Measurements from ENCODE around the gene PRIM1. TPM values are rescaled to one million over a fixed set of nuclear protein-coding genes. Genes with fewer than 3 reads are reported as not detected.
A peak's percentile ranks its signal among the peaks of the same experiment; 100 is the strongest.
"Not testable (repeated sequence)": the region's sequence is repeated elsewhere in the genome, so short reads cannot be mapped to it uniquely, and the experiment has no call there.

Gene PRIM1
- total RNA-seq, 1 donor from 2014 or later, result 4.9 TPM

- ATAC-seq (no peak), DNase-seq (ENCODE audit: low spot score) (peak; percentile 41)
Measured at GRCh38 chr12:56720731-56721151, 31.4 kb downstream of the PRIM1 start.

DNA sequence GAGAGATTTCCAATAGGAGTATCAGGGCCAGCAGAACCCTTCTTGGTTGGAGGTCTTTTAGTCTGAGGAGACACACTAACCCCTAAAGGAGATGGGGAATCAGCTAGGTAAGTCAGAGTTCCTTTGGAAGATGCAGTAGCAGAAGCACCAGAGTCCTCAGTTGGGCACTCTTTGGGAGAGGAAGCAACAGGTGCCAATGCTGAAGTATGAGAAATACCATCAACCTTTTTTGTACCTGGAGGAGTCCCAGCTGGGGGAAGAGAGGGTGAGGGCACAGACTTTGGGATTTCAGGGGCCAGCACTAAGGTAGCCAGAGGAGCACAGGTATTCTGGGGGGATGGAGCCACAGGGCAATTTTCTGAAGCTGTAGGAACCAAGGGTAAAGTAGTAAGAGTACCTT is 33.1 kb downstream of the PRIM1 start:
- no peak for ATAC-seq
- DNase-seq (ENCODE audit: low spot score), result peak; percentile 31

- peak; percentile 30 for DNase-seq (ENCODE audit: low spot score)
- no peak for ATAC-seq
Measured at GRCh38 chr12:56718636-56719035, 33.5 kb downstream of the PRIM1 start.

GRCh38 chr12:56718149-56718548 is 34.0 kb downstream of the PRIM1 start:
- DNase-seq (ENCODE audit: low spot score), result no peak
- no peak for ATAC-seq

DNA sequence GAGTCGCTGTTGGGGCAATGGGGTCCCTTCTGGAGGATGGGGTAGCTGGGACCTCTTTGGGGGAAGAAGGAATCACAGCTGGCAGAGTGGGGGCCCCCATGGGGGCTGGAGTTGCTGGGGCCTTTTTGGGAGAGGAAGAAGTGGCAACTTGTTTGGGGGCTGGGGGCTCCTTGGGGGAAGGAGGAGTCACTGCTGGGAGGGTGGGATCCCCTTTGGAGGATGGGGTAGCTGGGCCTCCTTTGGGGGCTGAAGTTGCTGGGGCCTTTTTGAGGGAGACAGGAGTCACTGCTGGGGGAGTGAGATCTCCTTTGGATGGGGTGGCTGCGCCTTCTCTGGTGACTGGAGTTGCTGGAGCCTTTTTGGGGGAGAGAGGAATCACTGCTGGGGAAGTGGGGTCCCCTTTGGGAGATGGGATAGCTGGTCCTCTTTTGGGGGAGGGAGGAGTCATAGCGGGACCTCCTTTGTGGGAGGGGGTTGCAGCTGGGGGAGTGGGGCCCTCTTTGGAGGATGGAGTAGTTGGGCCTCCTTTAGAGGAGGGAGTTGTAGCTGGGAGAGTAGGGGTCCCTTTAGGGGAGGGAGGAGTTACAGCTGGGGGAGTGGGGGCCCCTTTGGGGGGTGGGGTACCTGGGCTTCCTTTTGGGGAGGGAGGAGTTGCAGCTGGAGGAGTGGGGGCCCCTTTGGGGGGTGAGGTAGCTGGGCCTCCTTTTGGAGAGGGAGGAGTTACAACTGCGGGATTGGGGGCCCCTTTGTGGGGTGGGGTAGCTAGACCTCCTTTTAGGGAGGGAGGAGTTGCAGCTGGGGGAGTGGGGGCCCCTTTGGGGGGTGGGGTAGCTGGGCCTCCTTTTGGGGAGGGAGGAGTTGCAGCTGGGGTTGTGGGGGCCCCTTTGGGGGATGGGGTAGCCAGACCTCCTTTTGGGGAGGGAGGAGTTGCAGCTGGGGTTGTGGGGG is 34.9 kb downstream of the PRIM1 start:
- DNase-seq (ENCODE audit: low spot score) (no peak), ATAC-seq (no peak)

DNA sequence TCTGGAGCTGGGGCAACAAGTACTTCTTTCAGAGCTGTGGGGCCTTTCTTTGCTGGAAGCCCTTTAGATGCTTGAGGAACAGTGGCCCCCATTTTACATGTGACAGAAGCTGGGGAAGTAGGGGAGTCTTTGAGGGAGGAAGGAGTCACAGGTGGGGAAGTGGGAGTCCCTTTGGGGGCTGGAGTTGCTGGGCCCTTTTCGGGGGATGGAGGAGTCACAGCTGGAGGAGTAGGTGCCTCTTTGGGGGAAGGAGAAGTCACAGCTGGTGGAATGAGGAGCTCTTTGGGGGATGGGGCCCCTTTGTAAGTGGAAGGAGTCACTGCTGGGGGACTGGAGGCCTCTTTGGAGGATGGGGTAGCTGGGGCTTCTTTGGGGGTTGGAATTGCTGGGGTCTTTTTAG is 35.7 kb downstream of the PRIM1 start:
- no peak for ATAC-seq
- DNase-seq (ENCODE audit: low spot score), result no peak

DNA sequence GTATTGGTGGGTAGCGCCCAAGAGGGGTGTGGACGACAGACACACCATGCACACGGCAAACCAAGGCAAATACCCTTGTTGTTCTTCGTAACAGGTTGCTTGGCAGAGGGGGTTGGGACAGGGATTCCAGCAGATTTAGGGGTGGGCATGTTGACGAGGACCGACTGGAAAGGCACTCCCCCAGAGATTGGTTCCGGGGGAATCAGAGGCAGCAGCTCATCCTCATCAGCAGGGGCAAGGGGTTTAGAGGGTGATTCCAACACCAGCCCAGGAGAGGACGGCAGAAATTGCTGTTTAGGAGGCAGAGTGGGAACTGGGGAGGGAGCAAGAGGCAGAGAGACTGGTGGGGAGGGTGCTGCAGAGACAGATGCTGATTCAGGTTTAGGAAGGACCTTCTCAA is 36.3 kb downstream of the PRIM1 start:
- ATAC-seq, result no peak
- no peak for DNase-seq (ENCODE audit: low spot score)

- DNase-seq (ENCODE audit: low spot score) (no peak), ATAC-seq (no peak)
Measured at GRCh38 chr12:56714431-56714929, 37.6 kb downstream of the PRIM1 start.

GRCh38 chr12:56713345-56713744 is 38.8 kb downstream of the PRIM1 start:
- ATAC-seq (no peak), DNase-seq (ENCODE audit: low spot score) (no peak)

DNA sequence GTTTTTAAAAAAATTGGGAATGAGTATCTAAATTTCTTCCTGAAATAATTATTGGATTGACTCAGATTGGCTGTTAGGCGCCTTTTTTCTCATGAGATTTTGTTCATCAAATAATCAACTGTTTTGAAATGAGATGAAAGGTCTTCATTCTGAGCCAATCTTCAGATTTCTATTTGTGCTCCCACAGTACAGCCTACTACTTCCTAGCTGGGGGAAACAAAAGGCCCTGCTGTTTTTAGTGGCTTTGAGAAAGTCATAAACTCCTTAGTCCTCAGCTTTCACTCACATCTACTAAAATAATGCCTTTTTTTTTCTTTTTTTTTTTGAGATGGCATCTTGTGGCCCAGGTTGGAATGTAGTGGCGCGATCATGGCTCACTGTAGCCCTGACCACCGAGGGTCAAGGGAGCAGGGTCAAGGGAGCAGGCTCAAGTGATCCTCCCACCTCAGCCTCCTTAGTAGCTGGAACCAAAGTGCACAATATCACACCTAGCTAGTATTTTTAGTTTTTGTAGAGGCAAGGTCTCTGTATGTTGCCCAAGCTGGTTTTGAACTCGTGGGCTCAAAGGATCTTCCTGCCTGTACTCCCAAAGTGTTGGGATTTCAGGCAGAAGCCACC is 42.3 kb downstream of the PRIM1 start:
- DNase-seq (ENCODE audit: low spot score), result no peak
- no peak for ATAC-seq

DNA sequence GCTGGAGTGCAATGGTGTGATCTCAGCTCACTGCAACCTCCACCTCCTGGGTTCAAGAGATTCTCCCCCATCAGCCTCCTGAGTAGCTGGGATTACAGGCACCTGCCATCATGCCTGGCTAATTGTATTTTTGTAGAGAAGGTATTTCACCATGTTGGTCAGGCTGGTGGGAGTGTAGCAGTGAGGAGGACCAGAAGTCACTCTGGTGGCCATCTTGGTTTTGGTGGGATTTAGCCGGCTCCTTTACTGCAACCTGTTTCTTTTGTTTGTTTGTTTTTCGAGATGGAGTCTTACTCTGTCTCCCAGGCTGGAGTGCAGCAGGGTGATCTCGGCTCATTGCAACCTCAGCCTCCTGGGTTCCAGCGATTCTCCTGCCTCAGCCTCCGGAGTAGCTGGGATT is 47.6 kb downstream of the PRIM1 start:
- ATAC-seq; DNase-seq (ENCODE audit: low spot score): not testable (repeated sequence)

DNA sequence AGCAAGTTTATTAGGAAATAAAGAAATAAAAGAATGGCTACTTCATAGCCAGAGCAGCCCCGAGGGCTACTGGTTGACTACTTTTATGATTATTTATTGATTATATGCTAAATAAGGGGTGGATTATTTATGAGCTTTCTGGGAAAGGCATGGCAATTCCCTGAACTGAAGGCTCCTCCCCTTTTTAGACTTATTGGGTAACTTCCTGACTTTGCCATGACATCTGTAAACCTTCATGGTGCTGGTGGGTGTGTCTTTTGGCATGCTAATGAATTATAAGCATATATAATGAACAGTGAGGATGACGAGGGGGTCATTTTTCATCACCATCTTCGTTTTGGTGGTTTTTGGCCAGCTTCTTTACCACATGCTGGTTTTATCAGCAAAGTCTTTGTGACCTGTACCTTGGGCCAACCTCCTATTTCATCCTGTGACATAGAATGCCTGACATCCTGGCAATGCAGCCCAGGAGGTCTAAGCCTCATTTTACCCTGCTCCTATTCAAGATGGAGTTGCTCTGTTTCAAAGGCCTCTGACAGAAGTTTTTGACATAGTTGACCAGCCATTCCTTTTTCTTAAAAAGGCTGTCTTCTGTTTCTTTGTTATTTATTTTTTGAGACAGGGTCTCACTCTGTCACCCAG is 53.0 kb downstream of the PRIM1 start:
- ATAC-seq, result no peak
- no peak for DNase-seq (ENCODE audit: low spot score)

DNA sequence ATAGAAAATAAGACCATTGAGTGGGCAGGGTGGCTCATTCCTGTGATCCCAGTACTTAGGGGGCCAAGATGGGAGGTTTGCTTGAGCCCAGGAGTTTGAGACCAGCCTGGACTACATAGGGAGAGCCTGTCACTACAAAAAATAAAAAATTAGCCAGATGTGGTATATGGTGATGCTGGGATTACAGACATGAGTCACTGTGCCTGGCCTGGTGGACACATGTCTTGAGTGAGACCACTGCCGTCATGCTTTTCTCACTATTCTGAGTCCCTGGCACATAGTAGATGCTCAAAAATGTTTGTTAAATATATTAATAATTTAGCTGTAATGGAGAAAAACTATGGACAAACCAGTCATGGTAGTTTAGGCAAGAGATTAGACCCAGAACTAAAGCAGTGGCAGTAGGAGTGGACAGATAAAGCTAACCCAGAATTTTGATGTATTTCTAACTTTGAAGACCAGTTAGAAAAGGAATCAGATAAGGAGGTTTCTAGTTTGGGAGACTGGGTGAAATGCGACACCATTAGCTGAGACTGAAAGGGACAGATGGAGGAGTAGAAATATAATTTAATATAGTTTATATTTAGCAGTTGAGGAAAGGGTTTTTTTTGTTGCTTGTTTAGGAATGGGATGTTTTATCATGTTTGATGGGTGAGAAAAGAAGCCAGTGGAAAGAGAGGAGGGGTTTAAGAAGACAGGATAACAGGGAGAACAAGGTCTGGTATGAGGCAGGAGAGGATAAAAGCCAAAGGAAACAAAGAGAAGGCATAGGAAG is 56.6 kb downstream of the PRIM1 start:
- no peak for ATAC-seq
- no peak for DNase-seq (ENCODE audit: low spot score)

DNA sequence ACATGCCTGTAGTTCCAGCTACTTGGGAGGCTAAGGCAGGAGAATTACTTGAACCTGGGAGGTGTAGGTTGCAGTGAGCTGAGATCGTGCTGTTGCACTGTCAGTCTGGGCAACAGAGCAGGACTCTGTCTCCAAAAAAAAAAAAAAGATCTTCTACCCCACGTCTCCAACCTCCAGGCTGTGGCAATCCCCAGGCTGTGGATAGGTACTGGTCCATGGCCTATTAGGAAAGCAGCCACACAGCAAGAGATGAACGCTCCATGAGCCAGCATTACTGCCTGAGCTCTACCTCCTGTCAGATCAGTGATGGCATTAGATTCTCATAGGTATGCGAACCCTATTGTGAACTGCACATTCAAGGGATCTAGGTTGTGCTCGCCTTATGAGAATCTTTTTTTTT is 58.0 kb downstream of the PRIM1 start:
- no peak for DNase-seq (ENCODE audit: low spot score)
- ATAC-seq, result no peak

DNA sequence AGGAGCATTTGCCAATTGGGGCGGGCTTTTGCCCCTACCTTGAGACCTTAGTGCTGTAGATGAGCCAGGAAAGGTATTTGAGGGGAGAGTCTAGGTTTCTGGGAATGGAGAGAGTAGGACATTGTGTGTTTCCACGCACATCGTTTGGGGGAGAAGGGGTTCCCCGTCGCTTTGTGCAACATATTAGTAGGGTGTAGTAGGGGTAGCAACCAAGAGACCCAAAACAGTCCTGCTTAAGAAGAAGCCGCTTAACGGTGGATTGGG is 63.3 kb downstream of the PRIM1 start:
- DNase-seq (ENCODE audit: low spot score) (no peak), ATAC-seq (no peak)

GRCh38 chr12:56688129-56688845 is 63.8 kb downstream of the PRIM1 start, which contains the start of gene PTGES3:
Gene PTGES3 (minus strand): TSS chr12:56688284. CDS start chr12:56687999, 285 bp downstream.
- ATAC-seq, result peak; percentile 84
- DNase-seq (ENCODE audit: low spot score), result peak; percentile 97

DNA sequence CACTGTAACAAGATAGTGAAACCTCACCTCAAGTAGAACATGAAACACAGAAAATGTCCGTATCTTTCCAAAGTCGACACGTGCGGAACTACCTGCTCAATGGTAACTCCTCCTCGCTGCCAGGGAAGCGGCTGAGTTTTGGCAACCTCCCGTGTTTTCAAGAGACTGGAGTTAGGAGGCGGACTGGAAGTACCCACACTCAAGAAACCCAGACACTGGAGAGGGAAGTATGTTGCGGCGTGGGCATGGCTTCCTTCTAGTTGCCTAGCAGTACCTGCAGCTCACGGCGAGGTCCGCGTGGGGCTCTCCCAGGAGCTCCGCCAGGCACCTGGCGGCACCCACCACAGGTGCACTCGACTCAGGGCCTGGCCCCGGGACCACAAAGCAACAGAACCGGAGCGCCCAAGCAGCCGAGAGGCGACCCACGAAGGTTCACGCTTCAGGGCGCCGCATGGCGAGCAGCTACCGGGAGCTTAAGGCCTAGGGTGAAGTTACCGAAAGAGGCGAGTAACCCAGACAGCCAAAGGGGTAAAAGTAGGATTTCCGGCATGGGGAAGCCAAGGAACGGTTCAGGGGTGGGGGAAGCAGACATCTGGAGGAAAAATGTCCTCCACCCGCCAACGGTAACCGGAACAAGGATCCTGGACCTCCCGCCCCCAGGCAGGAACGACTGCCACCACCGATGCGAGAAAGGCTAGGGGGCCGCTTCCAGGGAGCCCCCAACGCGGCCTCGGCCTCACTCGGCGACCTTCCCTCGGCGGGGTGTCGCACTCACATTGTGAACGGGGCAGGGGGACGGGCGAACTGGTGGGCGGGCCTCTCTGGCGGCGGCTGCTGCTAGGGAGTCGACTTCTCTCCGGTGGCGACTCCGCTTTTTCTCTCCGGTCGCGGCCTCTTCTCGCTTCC is 64.6 kb downstream of the PRIM1 start:
- peak; percentile 57 for ATAC-seq
- DNase-seq (ENCODE audit: low spot score), result peak; percentile 74

GRCh38 chr12:56684745-56685359 is 67.3 kb downstream of the PRIM1 start:
- no peak for ATAC-seq
- peak; percentile 44 for DNase-seq (ENCODE audit: low spot score)

GRCh38 chr12:56682323-56682722 is 69.8 kb downstream of the PRIM1 start:
- no peak for ATAC-seq
- DNase-seq (ENCODE audit: low spot score), result peak; percentile 38
